ENCODE results near the gene KNDC1. TPM values are rescaled to one million over a fixed set of nuclear protein-coding genes. Genes with fewer than 3 reads are reported as not detected.
"Not testable (repeated sequence)": the region's sequence is repeated elsewhere in the genome, so short reads cannot be mapped to it uniquely, and the experiment has no call there.

Gene KNDC1
- polyA plus RNA-seq, 1 donor (not counting 4 experiments of a cell fraction or from before 2014, with no cell fraction given): 0.20 TPM

DNA sequence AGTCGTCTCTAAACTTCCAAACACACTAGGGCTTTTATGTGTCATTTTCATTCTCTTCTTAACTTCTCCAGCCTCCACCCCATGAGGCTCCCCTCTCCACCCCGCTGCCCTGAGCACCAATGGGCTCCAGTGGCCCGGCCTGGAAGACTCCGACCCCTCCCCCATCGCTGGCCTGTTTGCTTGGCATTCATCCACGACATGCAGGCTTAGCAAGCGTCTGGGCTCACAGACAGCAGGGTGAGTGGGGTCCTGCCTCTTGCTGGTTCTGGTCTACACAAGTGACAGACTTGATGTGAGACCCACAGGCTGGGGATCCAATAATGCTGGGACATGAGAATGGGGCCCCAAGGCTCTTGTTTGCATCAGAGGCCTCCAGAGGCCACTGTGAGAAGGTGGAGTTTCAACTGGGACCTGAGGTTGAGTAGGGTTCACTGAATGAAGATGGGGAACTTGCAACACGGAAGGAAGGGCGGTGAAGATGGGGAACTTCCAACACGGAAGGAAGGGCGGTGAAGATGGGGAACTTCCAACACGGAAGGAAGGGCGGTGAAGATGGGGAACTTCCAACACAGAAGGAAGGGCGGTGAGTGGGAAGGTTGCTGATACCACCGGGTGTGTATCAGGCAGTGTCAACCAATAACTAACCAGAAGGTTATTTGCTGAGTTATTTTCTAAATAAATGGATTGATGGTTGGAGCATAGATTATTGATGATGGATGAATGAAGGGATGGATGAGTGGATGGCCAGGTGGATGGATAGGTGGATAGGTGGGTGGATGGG is 14.0 kb downstream of the KNDC1 start:
- TF ChIP-seq, protein P1, sequence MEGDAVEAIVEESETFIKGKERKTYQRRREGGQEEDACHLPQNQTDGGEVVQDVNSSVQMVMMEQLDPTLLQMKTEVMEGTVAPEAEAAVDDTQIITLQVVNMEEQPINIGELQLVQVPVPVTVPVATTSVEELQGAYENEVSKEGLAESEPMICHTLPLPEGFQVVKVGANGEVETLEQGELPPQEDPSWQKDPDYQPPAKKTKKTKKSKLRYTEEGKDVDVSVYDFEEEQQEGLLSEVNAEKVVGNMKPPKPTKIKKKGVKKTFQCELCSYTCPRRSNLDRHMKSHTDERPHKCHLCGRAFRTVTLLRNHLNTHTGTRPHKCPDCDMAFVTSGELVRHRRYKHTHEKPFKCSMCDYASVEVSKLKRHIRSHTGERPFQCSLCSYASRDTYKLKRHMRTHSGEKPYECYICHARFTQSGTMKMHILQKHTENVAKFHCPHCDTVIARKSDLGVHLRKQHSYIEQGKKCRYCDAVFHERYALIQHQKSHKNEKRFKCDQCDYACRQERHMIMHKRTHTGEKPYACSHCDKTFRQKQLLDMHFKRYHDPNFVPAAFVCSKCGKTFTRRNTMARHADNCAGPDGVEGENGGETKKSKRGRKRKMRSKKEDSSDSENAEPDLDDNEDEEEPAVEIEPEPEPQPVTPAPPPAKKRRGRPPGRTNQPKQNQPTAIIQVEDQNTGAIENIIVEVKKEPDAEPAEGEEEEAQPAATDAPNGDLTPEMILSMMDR (optimal IDR thresholded peaks at IDR 0.05 in 1 of 3, IDR thresholded peaks at IDR 0.05 in 1 of 3, conservative IDR thresholded peaks at IDR 0.05 in 1 of 3; ENCODE audit: extremely low read depth in 1 of 3, insufficient read depth in 2 of 3, low read length in 3 of 3): no peak
- no peak for TF ChIP-seq EZH2 (IDR thresholded peaks at IDR 0.05; ENCODE audit: low read length)
- H4K20me1 ChIP-seq (ENCODE audit: control insufficient read depth, extremely low read depth, insufficient read depth, low read length): no peaks in the 10 kb centered on the region
- dilution Hi-C loops (cut with MboI; ENCODE audit: extremely low pct_ligation_motif_present, low sequenced_read_pairs): no loop called here
- no peaks in the 10 kb centered on the region for H3K36me3 ChIP-seq (ENCODE audit: control insufficient read depth in 2 of 2, extremely low read depth in 1 of 2, insufficient read depth in 2 of 2, low read length in 2 of 2)
- H3K27ac ChIP-seq (ENCODE audit: control insufficient read depth, insufficient read depth, low read length): no peak overlapping the region
- no peak overlapping the region for H2AFZ ChIP-seq (ENCODE audit: control insufficient read depth, low read length)
- H3K4me2 ChIP-seq (ENCODE audit: control insufficient read depth, extremely low read depth, insufficient read depth, low read depth, low read length): no peak overlapping the region
- no peaks in the 10 kb centered on the region for H3K79me2 ChIP-seq (ENCODE audit: control insufficient read depth, insufficient read depth, low read length)
- no peak for DNase-seq (ENCODE audit: low read depth, low spot score)
- no peak for FAIRE-seq
- H3K9me1 ChIP-seq (ENCODE audit: control insufficient read depth, extremely low read depth, insufficient read depth, low read length): no peaks in the 10 kb centered on the region
- no peak overlapping the region for H3K4me3 ChIP-seq (ENCODE audit: control insufficient read depth in 2 of 3, extremely low read depth in 1 of 3, insufficient read depth in 2 of 3, low read depth in 1 of 3, low read length in 3 of 3)
- no peaks in the 10 kb centered on the region for H3K27me3 ChIP-seq (ENCODE audit: control insufficient read depth, extremely low read depth, insufficient read depth, low read length)
- no peak overlapping the region for H3K9ac ChIP-seq (ENCODE audit: control insufficient read depth, extremely low read depth, insufficient read depth, low read length)
- H3K4me1 ChIP-seq (ENCODE audit: control insufficient read depth, extremely low read depth, insufficient read depth, low read length): no peaks in the 10 kb centered on the region
- peaks cover 19% of the 10 kb centered on the region for H3K9me3 ChIP-seq (ENCODE audit: control insufficient read depth, low read depth, low read length)

DNA sequence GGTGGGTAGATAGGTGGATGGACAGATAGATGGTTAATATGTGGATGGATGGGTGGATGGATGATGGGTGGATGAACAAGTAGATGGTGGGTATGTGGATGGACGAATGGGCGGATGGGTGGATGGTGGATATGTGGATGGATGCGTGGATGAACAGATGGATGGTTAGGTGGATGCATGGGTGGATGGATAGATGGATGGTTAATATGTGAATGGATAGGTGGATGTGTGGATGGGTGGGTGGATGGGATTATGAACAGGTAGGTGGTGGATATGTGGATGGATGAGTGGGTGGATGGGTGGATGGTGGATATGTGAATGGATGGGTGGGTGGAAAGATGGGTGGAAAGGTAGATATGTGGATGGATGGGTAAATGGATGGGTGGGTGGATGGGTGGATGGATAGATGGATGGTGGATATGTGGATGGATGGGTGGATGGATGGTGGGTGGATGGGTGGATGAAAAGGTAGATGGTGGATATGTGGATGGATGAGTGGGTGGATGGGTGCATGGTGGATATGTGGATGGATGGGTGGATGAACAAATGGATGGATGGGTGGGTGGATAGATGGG is 14.8 kb downstream of the KNDC1 start:
- no peak for DNase-seq (ENCODE audit: low read depth, low spot score)
- no peaks in the 10 kb centered on the region for H3K9me1 ChIP-seq (ENCODE audit: control insufficient read depth, extremely low read depth, insufficient read depth, low read length)
- H3K4me2 ChIP-seq (ENCODE audit: control insufficient read depth, extremely low read depth, insufficient read depth, low read depth, low read length): no peak overlapping the region
- H3K27me3 ChIP-seq (ENCODE audit: control insufficient read depth, extremely low read depth, insufficient read depth, low read length): no peaks in the 10 kb centered on the region
- H3K9ac ChIP-seq (ENCODE audit: control insufficient read depth, extremely low read depth, insufficient read depth, low read length): no peak overlapping the region
- peaks cover 16% of the 10 kb centered on the region for H3K9me3 ChIP-seq (ENCODE audit: control insufficient read depth, low read depth, low read length)
- no peaks in the 10 kb centered on the region for H4K20me1 ChIP-seq (ENCODE audit: control insufficient read depth, extremely low read depth, insufficient read depth, low read length)
- dilution Hi-C loops (cut with MboI; ENCODE audit: extremely low pct_ligation_motif_present, low sequenced_read_pairs): no loop called here
- TF ChIP-seq, protein P1 (optimal IDR thresholded peaks at IDR 0.05 in 1 of 3, IDR thresholded peaks at IDR 0.05 in 1 of 3, conservative IDR thresholded peaks at IDR 0.05 in 1 of 3; ENCODE audit: extremely low read depth in 1 of 3, insufficient read depth in 2 of 3, low read length in 3 of 3): no peak
- TF ChIP-seq EZH2 (IDR thresholded peaks at IDR 0.05; ENCODE audit: low read length): no peak
- no peak overlapping the region for H3K4me3 ChIP-seq (ENCODE audit: control insufficient read depth in 2 of 3, extremely low read depth in 1 of 3, insufficient read depth in 2 of 3, low read depth in 1 of 3, low read length in 3 of 3)
- no peak overlapping the region for H2AFZ ChIP-seq (ENCODE audit: control insufficient read depth, low read length)
- no peak overlapping the region for H3K27ac ChIP-seq (ENCODE audit: control insufficient read depth, insufficient read depth, low read length)
- H3K4me1 ChIP-seq (ENCODE audit: control insufficient read depth, extremely low read depth, insufficient read depth, low read length): no peaks in the 10 kb centered on the region
- FAIRE-seq: no peak
- no peaks in the 10 kb centered on the region for H3K36me3 ChIP-seq (ENCODE audit: control insufficient read depth in 2 of 2, extremely low read depth in 1 of 2, insufficient read depth in 2 of 2, low read length in 2 of 2)
- no peaks in the 10 kb centered on the region for H3K79me2 ChIP-seq (ENCODE audit: control insufficient read depth, insufficient read depth, low read length)

DNA sequence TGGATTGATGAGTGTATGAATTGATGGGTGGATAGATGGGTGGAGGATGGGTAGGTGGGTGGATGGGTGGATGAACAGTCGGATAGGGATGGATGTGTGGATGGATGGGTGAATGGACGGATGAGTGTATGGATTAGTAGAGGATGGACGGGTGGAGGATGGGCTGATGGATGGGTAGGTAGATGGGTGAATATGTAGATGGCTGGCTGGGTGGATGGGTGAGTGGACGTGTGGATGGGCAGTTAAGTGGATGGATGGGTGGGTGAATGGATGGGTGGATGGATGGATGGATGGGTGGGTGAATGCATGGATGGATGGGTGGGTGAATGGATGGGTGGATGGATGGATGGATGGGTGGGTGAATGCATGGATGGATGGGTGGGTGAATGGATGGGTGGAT is 15.6 kb downstream of the KNDC1 start:
- H2AFZ ChIP-seq (ENCODE audit: control insufficient read depth, low read length); DNase-seq (ENCODE audit: low read depth, low spot score); FAIRE-seq; H3K9ac ChIP-seq (ENCODE audit: control insufficient read depth, extremely low read depth, insufficient read depth, low read length); H3K9me1 ChIP-seq (ENCODE audit: control insufficient read depth, extremely low read depth, insufficient read depth, low read length); H3K79me2 ChIP-seq (ENCODE audit: control insufficient read depth, insufficient read depth, low read length); H3K27me3 ChIP-seq (ENCODE audit: control insufficient read depth, extremely low read depth, insufficient read depth, low read length); H3K36me3 ChIP-seq (ENCODE audit: control insufficient read depth in 2 of 2, extremely low read depth in 1 of 2, insufficient read depth in 2 of 2, low read length in 2 of 2); dilution Hi-C loops (cut with MboI; ENCODE audit: extremely low pct_ligation_motif_present, low sequenced_read_pairs); H3K27ac ChIP-seq (ENCODE audit: control insufficient read depth, insufficient read depth, low read length); H3K4me2 ChIP-seq (ENCODE audit: control insufficient read depth, extremely low read depth, insufficient read depth, low read depth, low read length); H4K20me1 ChIP-seq (ENCODE audit: control insufficient read depth, extremely low read depth, insufficient read depth, low read length); H3K4me1 ChIP-seq (ENCODE audit: control insufficient read depth, extremely low read depth, insufficient read depth, low read length); H3K4me3 ChIP-seq (ENCODE audit: control insufficient read depth in 2 of 3, extremely low read depth in 1 of 3, insufficient read depth in 2 of 3, low read depth in 1 of 3, low read length in 3 of 3): not testable (repeated sequence)
- H3K9me3 ChIP-seq (ENCODE audit: control insufficient read depth, low read depth, low read length): peaks cover 16% of the 10 kb centered on the region
